Upper lobe of left lung (tissue), 4 donors: Measurements from ENCODE around the gene PTPN1.

Experiments
- EP300 ChIP-seq, 4 donors: sonication (generic); formaldehyde crosslinking; IDR thresholded peaks; one replicate each; pipeline ENCODE4 v1.5.1; 2017; ENCODE audit warnings: antibody characterized with exemption in 4 of 4, control low read depth in 2 of 4
- POLR2A ChIP-seq, 4 donors: fragments of 450-650 bp; IDR thresholded peaks; one replicate each; pipeline ENCODE4 v1.5.1; 2016 to 2017; ENCODE audit warnings: antibody characterized with exemption in 4 of 4, mild to moderate bottlenecking in 2 of 4
- TF ChIP-seq, protein P1 (sequence below), 6 experiments: fragments of 450-650 bp in 4 of 6; fragments of 200-600 bp in 2 of 6; sonication (generic) in 2 of 6; IDR thresholded peaks; one replicate each; pipeline ENCODE4 v1.5.1; 2016 to 2019; ENCODE audit warnings: antibody characterized with exemption in 6 of 6

GRCh38 chr20:50605136-50605535 is 95.0 kb downstream of the PTPN1 start:
- TF ChIP-seq, protein P1, sequence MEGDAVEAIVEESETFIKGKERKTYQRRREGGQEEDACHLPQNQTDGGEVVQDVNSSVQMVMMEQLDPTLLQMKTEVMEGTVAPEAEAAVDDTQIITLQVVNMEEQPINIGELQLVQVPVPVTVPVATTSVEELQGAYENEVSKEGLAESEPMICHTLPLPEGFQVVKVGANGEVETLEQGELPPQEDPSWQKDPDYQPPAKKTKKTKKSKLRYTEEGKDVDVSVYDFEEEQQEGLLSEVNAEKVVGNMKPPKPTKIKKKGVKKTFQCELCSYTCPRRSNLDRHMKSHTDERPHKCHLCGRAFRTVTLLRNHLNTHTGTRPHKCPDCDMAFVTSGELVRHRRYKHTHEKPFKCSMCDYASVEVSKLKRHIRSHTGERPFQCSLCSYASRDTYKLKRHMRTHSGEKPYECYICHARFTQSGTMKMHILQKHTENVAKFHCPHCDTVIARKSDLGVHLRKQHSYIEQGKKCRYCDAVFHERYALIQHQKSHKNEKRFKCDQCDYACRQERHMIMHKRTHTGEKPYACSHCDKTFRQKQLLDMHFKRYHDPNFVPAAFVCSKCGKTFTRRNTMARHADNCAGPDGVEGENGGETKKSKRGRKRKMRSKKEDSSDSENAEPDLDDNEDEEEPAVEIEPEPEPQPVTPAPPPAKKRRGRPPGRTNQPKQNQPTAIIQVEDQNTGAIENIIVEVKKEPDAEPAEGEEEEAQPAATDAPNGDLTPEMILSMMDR (IDR thresholded peaks at IDR 0.05): no peak
- TF ChIP-seq POLR2A (IDR thresholded peaks at IDR 0.05) (no peak), EP300 (IDR thresholded peaks at IDR 0.05) (no peak)
